SK-N-SH (cell line): Measurements from ENCODE around the gene RBM46. TPM values are rescaled to one million over a fixed set of nuclear protein-coding genes. Genes with fewer than 3 reads are reported as not detected.

Experiments
- CTCF ChIA-PET: fragments of 300-600, 350-600 bp; formaldehyde crosslinking; extraction: SDS; loops from one replicate; lab custom pipeline; 2021; lab: Yijun Ruan, JAX
- POLR2A ChIA-PET: fragments of 350-600 bp; sonication (Branson Sonifier 250); formaldehyde crosslinking; extraction: SDS; loops from one replicate; lab custom pipeline; 2020; ENCODE audit warnings: antibody characterized with exemption, inconsistent platforms; lab: Yijun Ruan, JAX
- DNase-seq: peaks from one replicate; pipeline ENCODE4 v3.0.0; 2012
- H2AFZ ChIP-seq: fragments of 200-600 bp; sonication (generic); 2 replicates; pipeline ENCODE4 v1.8.1; 2016; ENCODE audit warnings: antibody characterized with exemption, mild to moderate bottlenecking, low read depth
- H3F3A ChIP-seq: fragments of 200-600 bp; sonication (generic); replicated peaks from 2 replicates; pipeline ENCODE3; 2016; ENCODE audit warnings: antibody characterized with exemption, mild to moderate bottlenecking; ENCODE audit not compliant: insufficient read depth
- H3K27ac ChIP-seq, 2 experiments: fragments of 200-500 bp in 1 of 2; fragments of 200-600 bp in 1 of 2; sonication (Bioruptor generic) in 1 of 2; sonication (generic), shearing (Covaris generic) in 1 of 2; 2 replicates each; pipeline versions ENCODE4 v1.5.1 to v1.6.1; 2014 to 2016; ENCODE audit warnings: low read depth in 2 of 2, inconsistent platforms in 1 of 2, low read length in 1 of 2, mild to moderate bottlenecking in 1 of 2, mixed read lengths in 1 of 2
- H3K27me3 ChIP-seq: fragments of 200-600 bp; sonication (generic), shearing (Covaris generic); 2 replicates; pipeline ENCODE4 v1.6.1; 2016; ENCODE audit warnings: mixed run types; ENCODE audit not compliant: insufficient read depth
- H3K36me3 ChIP-seq, 2 experiments: fragments of 200-500 bp in 1 of 2; fragments of 200-600 bp in 1 of 2; sonication (Bioruptor generic) in 1 of 2; sonication (generic) in 1 of 2; replicated peaks in 1 of 2; 2 replicates each; pipeline versions ENCODE3 to v1.5.1; 2014 to 2016; ENCODE audit warnings: low read length in 1 of 2, mild to moderate bottlenecking in 1 of 2; ENCODE audit not compliant: insufficient read depth in 2 of 2, control insufficient read depth in 1 of 2
- H3K4me1 ChIP-seq, 2 experiments: fragments of 200-500 bp in 1 of 2; fragments of 200-600 bp in 1 of 2; sonication (Bioruptor generic) in 1 of 2; sonication (generic), shearing (Covaris generic) in 1 of 2; 2 replicates each; pipeline versions ENCODE4 v1.5.1 to v1.6.1; 2014 to 2016; ENCODE audit warnings: low read depth in 1 of 2, low read length in 1 of 2, mixed run types in 1 of 2; ENCODE audit not compliant: insufficient read depth in 2 of 2, control insufficient read depth in 1 of 2
- H3K4me2 ChIP-seq: fragments of 200-600 bp; sonication (generic), shearing (Covaris generic); 2 replicates; pipeline ENCODE4 v1.6.1; 2017; ENCODE audit warnings: mixed run types
- H3K4me3 ChIP-seq, 2 experiments: fragments of 200-500 bp in 1 of 2; fragments of 200-600 bp in 1 of 2; sonication (Bioruptor generic) in 1 of 2; sonication (generic), shearing (Covaris generic) in 1 of 2; 2 replicates each; pipeline versions ENCODE4 v1.5.1 to v1.8.1; 2014 to 2016; ENCODE audit warnings: low read depth in 2 of 2, inconsistent platforms in 1 of 2, low read length in 1 of 2, mild to moderate bottlenecking in 1 of 2, mixed read lengths in 1 of 2, moderate library complexity in 1 of 2
- H3K79me2 ChIP-seq: fragments of 200-600 bp; sonication (generic); 2 replicates; pipeline ENCODE4 v1.8.1; 2017; ENCODE audit warnings: mild to moderate bottlenecking; ENCODE audit not compliant: insufficient read depth
- H3K9ac ChIP-seq: fragments of 200-600 bp; sonication (generic); 2 replicates; pipeline ENCODE4 v1.6.1; 2017; ENCODE audit warnings: mixed run types
- H3K9me2 ChIP-seq: fragments of 200-600 bp; sonication (generic); 2 replicates; pipeline ENCODE4 v1.6.1; 2017; ENCODE audit warnings: mixed run types
- H3K9me3 ChIP-seq: fragments of 200-600 bp; sonication (generic); 2 replicates; pipeline ENCODE4 v1.6.1; 2017; ENCODE audit warnings: mixed run types, mild to moderate bottlenecking, moderate library complexity
- H4K20me1 ChIP-seq: fragments of 200-600 bp; sonication (generic); 2 replicates; pipeline ENCODE4 v1.6.1; 2017; ENCODE audit warnings: mild to moderate bottlenecking, mixed run types; ENCODE audit not compliant: insufficient read depth
- CTCF ChIP-seq: fragments of 200-600 bp; sonication (generic); IDR thresholded peaks from 2 replicates; pipeline ENCODE4 v1.6.1; 2017; ENCODE audit warnings: antibody characterized with exemption, mild to moderate bottlenecking, moderate library complexity
- ELF1 ChIP-seq: IDR thresholded peaks from 2 replicates; pipeline ENCODE4 v1.4.0; 2012
- EZH2phosphoT487 ChIP-seq: fragments of 200-600 bp; sonication (generic); IDR thresholded peaks from 2 replicates; pipeline ENCODE4 v1.6.1; 2017; ENCODE audit warnings: low read depth, mixed run types, mild to moderate bottlenecking, antibody characterized with exemption, moderate library complexity, borderline replicate concordance
- GATA2 ChIP-seq: sonication (generic); formaldehyde crosslinking; IDR thresholded peaks from 2 replicates; pipeline ENCODE4 v1.5.0; 2020; ENCODE audit warnings: mild to moderate bottlenecking, missing genetic modification reagents
- MAX ChIP-seq: IDR thresholded peaks from 2 replicates; pipeline ENCODE4 v1.4.0; 2012; ENCODE audit warnings: low read depth
- MEF2A ChIP-seq: IDR thresholded peaks from 2 replicates; pipeline ENCODE4 v1.4.0; 2012; ENCODE audit warnings: low read depth, borderline replicate concordance
- MXI1 ChIP-seq: IDR thresholded peaks from 2 replicates; pipeline ENCODE4 v1.6.1; 2012; ENCODE audit warnings: mild to moderate bottlenecking, low read depth, low read length, improper control_type of control experiment
- PBX3 ChIP-seq: IDR thresholded peaks from 2 replicates; pipeline ENCODE4; 2012
- POLR2AphosphoS5 ChIP-seq: IDR thresholded peaks from 2 replicates; pipeline ENCODE4 v1.6.1; 2012; ENCODE audit warnings: low read depth, low read length
- RCOR1 ChIP-seq: fragments of 150-350 bp; IDR thresholded peaks from 2 replicates; pipeline ENCODE4 v1.6.1; 2017; ENCODE audit warnings: antibody characterized with exemption, low read length
- REST ChIP-seq: IDR thresholded peaks from 2 replicates; pipeline ENCODE4 v1.6.1; 2012; ENCODE audit warnings: mild to moderate bottlenecking, low read depth, low read length, moderate library complexity
- RFX5 ChIP-seq: IDR thresholded peaks from 2 replicates; pipeline ENCODE4 v1.6.1; 2012; ENCODE audit warnings: mild to moderate bottlenecking, improper control_type of control experiment, low read length
- TAF1 ChIP-seq: IDR thresholded peaks from 2 replicates; pipeline ENCODE4 v1.6.1; 2012; ENCODE audit warnings: low read depth, mild to moderate bottlenecking, low read length, moderate library complexity, borderline replicate concordance
- WGBS: methylation state at CpG from one replicate; pipeline ENCODE4 v1.1.6; 2017; ENCODE audit warnings: low lambda C conversion rate; 5-methylcytosine and 5-hydroxymethylcytosine counted together
- polyA plus RNA-seq, 3 experiments: library from polyadenylated mRNA; depleted of rRNA; stranded (reverse); fragments of >200 nt; gene quantifications; 2 replicates each; pipeline ENCODE4 v1.2.3, GENCODE V29; 2012
- TF ChIP-seq, protein P1 (sequence below): fragments of 150-350 bp; IDR thresholded peaks from 2 replicates; pipeline ENCODE4 v1.6.1; 2016; ENCODE audit warnings: mild to moderate bottlenecking, low read depth, low read length
- TF ChIP-seq, protein P2 (sequence below): IDR thresholded peaks from 2 replicates; pipeline ENCODE4 v1.4.0; 2012; ENCODE audit warnings: low read depth, borderline replicate concordance

RBM46 gene
- polyA plus RNA-seq, 1 of the 3 experiments (the other 2 are of a cell fraction): not detected

DNA sequence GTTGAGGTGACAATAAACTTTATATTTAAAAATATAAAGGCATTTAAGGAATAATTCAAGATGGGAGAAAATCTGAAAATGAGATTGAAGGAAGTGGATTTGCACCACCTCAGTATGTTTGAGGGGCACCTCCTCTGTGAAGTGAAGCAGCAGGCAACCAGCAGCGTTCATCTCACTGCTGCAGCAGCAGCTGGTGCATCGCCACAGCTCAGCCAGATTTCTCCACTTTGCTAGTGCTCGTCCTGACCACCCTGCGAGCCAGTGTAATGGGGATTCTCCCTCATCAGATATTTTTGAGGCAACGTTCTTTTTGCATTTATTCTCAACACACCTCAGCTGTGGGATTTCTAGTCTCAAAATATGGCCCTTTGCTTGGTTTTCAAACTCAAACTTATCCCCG is 23.4 kb upstream of the RBM46 start (continued):
- no peak for TF ChIP-seq MAX
- no peak for TF ChIP-seq ELF1
- no peak for TF ChIP-seq MXI1
- TF ChIP-seq POLR2AphosphoS5: no peak

GRCh38 chr4:154760895-154761294 is 20.2 kb upstream of the RBM46 start:
- TF ChIP-seq EZH2phosphoT487 (no peak), PBX3 (no peak), CTCF (no peak), RFX5 (no peak), GATA2 (CRISPR knock-in tag) (no peak), MEF2A (no peak)
- TF ChIP-seq, protein P1, sequence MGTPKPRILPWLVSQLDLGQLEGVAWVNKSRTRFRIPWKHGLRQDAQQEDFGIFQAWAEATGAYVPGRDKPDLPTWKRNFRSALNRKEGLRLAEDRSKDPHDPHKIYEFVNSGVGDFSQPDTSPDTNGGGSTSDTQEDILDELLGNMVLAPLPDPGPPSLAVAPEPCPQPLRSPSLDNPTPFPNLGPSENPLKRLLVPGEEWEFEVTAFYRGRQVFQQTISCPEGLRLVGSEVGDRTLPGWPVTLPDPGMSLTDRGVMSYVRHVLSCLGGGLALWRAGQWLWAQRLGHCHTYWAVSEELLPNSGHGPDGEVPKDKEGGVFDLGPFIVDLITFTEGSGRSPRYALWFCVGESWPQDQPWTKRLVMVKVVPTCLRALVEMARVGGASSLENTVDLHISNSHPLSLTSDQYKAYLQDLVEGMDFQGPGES: no peak
- Histone ChIP-seq H3K9me2 (no peaks in the 10 kb centered on the region), H3K9me3 (no peaks in the 10 kb centered on the region), H3K4me2 (no peak overlapping the region), H4K20me1 (no peaks in the 10 kb centered on the region), H3K36me3 (no peaks in the 10 kb centered on the region), H3K4me3 (no peak overlapping the region), H3K79me2 (no peaks in the 10 kb centered on the region), H3K27ac (no peak overlapping the region), H3F3A (no peaks in the 10 kb centered on the region), H3K4me1 (no peaks in the 10 kb centered on the region), H3K9ac (no peak overlapping the region), H3K27me3 (no peaks in the 10 kb centered on the region), H2AFZ (no peak overlapping the region)
- POLR2A ChIA-PET: interaction anchor here (0.5 kb wide), 1 partner anchor 63 kb away, joined by 3 read pairs; no protein-coding TSS in a partner anchor
- no peak for DNase-seq
- 0% methylated on average over 2 of the region's 2 CpGs for WGBS
- CTCF ChIA-PET: no interaction called here

DNA sequence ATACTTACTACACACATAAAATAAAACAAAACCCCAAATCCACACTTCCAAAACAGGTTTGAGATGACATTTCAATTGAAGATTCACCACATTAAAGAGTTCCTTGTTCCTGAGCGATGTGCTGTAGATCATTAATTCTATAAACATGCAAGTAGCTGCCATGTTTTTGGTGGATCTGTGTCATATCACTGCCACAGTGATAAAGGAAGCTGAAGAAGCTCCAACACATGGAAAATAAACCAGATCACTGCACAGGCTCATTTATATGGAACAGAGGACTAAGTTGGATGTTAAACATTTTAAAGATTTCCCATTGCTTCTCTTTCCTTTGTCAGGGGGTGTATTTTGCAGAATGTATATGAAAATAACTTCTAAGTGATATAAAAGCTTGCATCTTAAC is 2.8 kb upstream of the RBM46 start:
- CTCF ChIA-PET: interaction anchor here (0.8 to 2.2 kb wide), 4 partner anchors 10 to 140 kb away, joined by 3 to 10 read pairs (median 4); no protein-coding TSS in a partner anchor

More for the DNA sequence above, 2.8 kb upstream of the RBM46 start:
- H3K79me2 ChIP-seq: no peaks in the 10 kb centered on the region
- no peak for DNase-seq
- no peaks in the 10 kb centered on the region for H3K9me3 ChIP-seq
- 0% methylated on average over 1 of the region's 1 CpG for WGBS
- H3F3A ChIP-seq: no peaks in the 10 kb centered on the region
- no peaks in the 10 kb centered on the region for H3K27me3 ChIP-seq
- no peak overlapping the region for H3K27ac ChIP-seq
- H3K9me2 ChIP-seq: no peaks in the 10 kb centered on the region
- H3K4me3 ChIP-seq: no peak overlapping the region
- no peak overlapping the region for H3K4me2 ChIP-seq
- H4K20me1 ChIP-seq: no peaks in the 10 kb centered on the region
- no peaks in the 10 kb centered on the region for H3K36me3 ChIP-seq
- POLR2A ChIA-PET: no interaction called here
- H3K9ac ChIP-seq: no peak overlapping the region
- H3K4me1 ChIP-seq: no peaks in the 10 kb centered on the region
- H2AFZ ChIP-seq: no peak overlapping the region
- TF ChIP-seq REST (no peak), TAF1 (no peak), RCOR1 (no peak), EZH2phosphoT487 (no peak)
- TF ChIP-seq, protein P2, sequence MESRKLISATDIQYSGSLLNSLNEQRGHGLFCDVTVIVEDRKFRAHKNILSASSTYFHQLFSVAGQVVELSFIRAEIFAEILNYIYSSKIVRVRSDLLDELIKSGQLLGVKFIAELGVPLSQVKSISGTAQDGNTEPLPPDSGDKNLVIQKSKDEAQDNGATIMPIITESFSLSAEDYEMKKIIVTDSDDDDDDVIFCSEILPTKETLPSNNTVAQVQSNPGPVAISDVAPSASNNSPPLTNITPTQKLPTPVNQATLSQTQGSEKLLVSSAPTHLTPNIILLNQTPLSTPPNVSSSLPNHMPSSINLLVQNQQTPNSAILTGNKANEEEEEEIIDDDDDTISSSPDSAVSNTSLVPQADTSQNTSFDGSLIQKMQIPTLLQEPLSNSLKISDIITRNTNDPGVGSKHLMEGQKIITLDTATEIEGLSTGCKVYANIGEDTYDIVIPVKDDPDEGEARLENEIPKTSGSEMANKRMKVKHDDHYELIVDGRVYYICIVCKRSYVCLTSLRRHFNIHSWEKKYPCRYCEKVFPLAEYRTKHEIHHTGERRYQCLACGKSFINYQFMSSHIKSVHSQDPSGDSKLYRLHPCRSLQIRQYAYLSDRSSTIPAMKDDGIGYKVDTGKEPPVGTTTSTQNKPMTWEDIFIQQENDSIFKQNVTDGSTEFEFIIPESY: no peak
